Measurements from ENCODE around the gene PRDM10.

GRCh38 chr11:129985823-129986222, 16.8 kb downstream of the PRDM10 start:
- TF ChIP-seq CTCF (IDR thresholded peaks at IDR 0.05; ENCODE audit: borderline replicate concordance, extremely low read depth, low read length, poor library complexity, severe bottlenecking) (no peak), EZH2 (IDR thresholded peaks at IDR 0.05; ENCODE audit: borderline replicate concordance, low read depth, low read length, severe bottlenecking) (no peak)
